ENCODE data around the gene CSF1.

Gene CSF1

GRCh38 chr1:109909561-109909960 is 1.1 kb upstream of the CSF1 start:
- no peaks in the 10 kb centered on the region for H3K79me2 ChIP-seq (ENCODE audit: insufficient read depth, low read depth)
- H4K20me1 ChIP-seq (ENCODE audit: insufficient read depth), result no peaks in the 10 kb centered on the region
- no peak overlapping the region for H3K4me3 ChIP-seq (IDR thresholded peaks at IDR 0.05; ENCODE audit: insufficient read depth, low read depth, low read length)
- H3K9ac ChIP-seq, result no peak overlapping the region
- no peak overlapping the region for H2AFZ ChIP-seq (ENCODE audit: low read depth)
- no peak for TF ChIP-seq CTCF (conservative IDR thresholded peaks at IDR 0.05; ENCODE audit: low read depth, low read length)
- H3K4me2 ChIP-seq, result peak overlapping the region; percentile 70; the same call in 1 of the 2 replicates
- peaks cover 21% of the 10 kb centered on the region for H3K27me3 ChIP-seq (ENCODE audit: insufficient read depth, low read depth)
- no peak overlapping the region for H3K27ac ChIP-seq
- peaks cover 19% of the 10 kb centered on the region for H3K4me1 ChIP-seq (ENCODE audit: low read depth, poor library complexity, severe bottlenecking)
- no peaks in the 10 kb centered on the region for H3K36me3 ChIP-seq (ENCODE audit: insufficient read depth)

GRCh38 chr1:109910963-109911798 is 532 bp downstream of the CSF1 start:
- no peaks in the 10 kb centered on the region for H3K36me3 ChIP-seq (ENCODE audit: insufficient read depth)
- H3K27ac ChIP-seq, result no peak overlapping the region
- peak overlapping the region; percentile 88 for H2AFZ ChIP-seq (ENCODE audit: low read depth)
- H4K20me1 ChIP-seq (ENCODE audit: insufficient read depth), result no peaks in the 10 kb centered on the region
- H3K4me2 ChIP-seq, result peak overlapping the region; percentile 70
- H3K27me3 ChIP-seq (ENCODE audit: insufficient read depth, low read depth), result peaks cover 21% of the 10 kb centered on the region
- H3K4me3 ChIP-seq (IDR thresholded peaks at IDR 0.05; ENCODE audit: insufficient read depth, low read depth, low read length), result peak overlapping the region; percentile 63
- TF ChIP-seq CTCF (conservative IDR thresholded peaks at IDR 0.05; ENCODE audit: low read depth, low read length), result no peak
- H3K79me2 ChIP-seq (ENCODE audit: insufficient read depth, low read depth), result no peaks in the 10 kb centered on the region
- H3K4me1 ChIP-seq (ENCODE audit: low read depth, poor library complexity, severe bottlenecking), result peaks cover 14% of the 10 kb centered on the region
- H3K9ac ChIP-seq, result peak overlapping the region; percentile 52; the same call in 1 of the 2 replicates

GRCh38 chr1:109912214-109912861 is 1.7 kb downstream of the CSF1 start:
- Histone ChIP-seq H2AFZ (ENCODE audit: low read depth) (no peak overlapping the region), H3K4me1 (ENCODE audit: low read depth, poor library complexity, severe bottlenecking) (peaks cover 11% of the 10 kb centered on the region), H3K27ac (no peak overlapping the region), H3K4me2 (no peak overlapping the region), H3K9ac (no peak overlapping the region), H3K4me3 (IDR thresholded peaks at IDR 0.05; ENCODE audit: insufficient read depth, low read depth, low read length) (no peak overlapping the region), H4K20me1 (ENCODE audit: insufficient read depth) (no peaks in the 10 kb centered on the region), H3K36me3 (ENCODE audit: insufficient read depth) (no peaks in the 10 kb centered on the region), H3K27me3 (ENCODE audit: insufficient read depth, low read depth) (peaks cover 21% of the 10 kb centered on the region), H3K79me2 (ENCODE audit: insufficient read depth, low read depth) (no peaks in the 10 kb centered on the region)
- TF ChIP-seq CTCF (conservative IDR thresholded peaks at IDR 0.05; ENCODE audit: low read depth, low read length), result no peak

GRCh38 chr1:109912873-109913272 is 2.2 kb downstream of the CSF1 start:
- Histone ChIP-seq H3K27me3 (ENCODE audit: insufficient read depth, low read depth) (peaks cover 21% of the 10 kb centered on the region), H4K20me1 (ENCODE audit: insufficient read depth) (no peaks in the 10 kb centered on the region), H3K4me1 (ENCODE audit: low read depth, poor library complexity, severe bottlenecking) (peaks cover 11% of the 10 kb centered on the region), H3K79me2 (ENCODE audit: insufficient read depth, low read depth) (no peaks in the 10 kb centered on the region), H3K4me3 (IDR thresholded peaks at IDR 0.05; ENCODE audit: insufficient read depth, low read depth, low read length) (no peak overlapping the region), H2AFZ (ENCODE audit: low read depth) (no peak overlapping the region), H3K36me3 (ENCODE audit: insufficient read depth) (no peaks in the 10 kb centered on the region), H3K27ac (no peak overlapping the region), H3K9ac (no peak overlapping the region), H3K4me2 (no peak overlapping the region)
- TF ChIP-seq CTCF (conservative IDR thresholded peaks at IDR 0.05; ENCODE audit: low read depth, low read length), result no peak

Data from KMS-11 (cell line).